GM15510 (cell line): ENCODE results near the gene ROBO1.

Source experiments
- POLR2A ChIP-seq: IDR thresholded peaks from 3 replicates; pipeline ENCODE4 v1.6.1; 2011; ENCODE audit warnings: borderline replicate concordance; ENCODE audit not compliant: insufficient read length; ENCODE audit errors: extremely low read depth

The ROBO1 gene

GRCh38 chr3:79354179-79354688 is 413.6 kb downstream of the ROBO1 start:
- TF ChIP-seq POLR2A, result no peak

GRCh38 chr3:79351699-79352098 is 416.1 kb downstream of the ROBO1 start:
- TF ChIP-seq POLR2A, result no peak

GRCh38 chr3:79344876-79345871 is 422.6 kb downstream of the ROBO1 start:
- TF ChIP-seq POLR2A, result no peak

GRCh38 chr3:79341961-79342360 is 425.8 kb downstream of the ROBO1 start:
- no peak for TF ChIP-seq POLR2A

- no peak for TF ChIP-seq POLR2A
These were observed 428.0 kb downstream of the ROBO1 start for GRCh38 chr3:79339846-79340245.

GRCh38 chr3:79337798-79338197 is 430.0 kb downstream of the ROBO1 start:
- no peak for TF ChIP-seq POLR2A

- TF ChIP-seq POLR2A, result no peak
These were observed 438.6 kb downstream of the ROBO1 start for GRCh38 chr3:79329154-79329553.

- no peak for TF ChIP-seq POLR2A
These were observed 441.2 kb downstream of the ROBO1 start for GRCh38 chr3:79326642-79327041.

- no peak for TF ChIP-seq POLR2A
These were observed 450.0 kb downstream of the ROBO1 start for GRCh38 chr3:79317551-79318518.

GRCh38 chr3:79314962-79315361 is 452.8 kb downstream of the ROBO1 start:
- TF ChIP-seq POLR2A, result no peak

GRCh38 chr3:79314544-79314943 is 453.3 kb downstream of the ROBO1 start:
- TF ChIP-seq POLR2A, result no peak

GRCh38 chr3:79310016-79310415 is 457.8 kb downstream of the ROBO1 start:
- TF ChIP-seq POLR2A, result no peak

- no peak for TF ChIP-seq POLR2A
These were observed 460.7 kb downstream of the ROBO1 start for GRCh38 chr3:79306934-79307570.

GRCh38 chr3:79297245-79297960 is 470.4 kb downstream of the ROBO1 start:
- no peak for TF ChIP-seq POLR2A
